GM13977 (cell line): ENCODE results near the gene NDUFC2.

Experiments
- DNase-seq: peaks from one replicate; pipeline ENCODE4 v3.0.0; 2012; ENCODE audit warnings: low spot score
- CTCF ChIP-seq: IDR thresholded peaks from 2 replicates; pipeline ENCODE4 v1.5.1; 2012; ENCODE audit warnings: mild to moderate bottlenecking, control low read depth; ENCODE audit not compliant: insufficient read depth; ENCODE audit errors: extremely low read depth, missing control alignments
- in situ Hi-C: fragments of 300-500 bp; cut with MboI; formaldehyde crosslinking; loops from one replicate; pipeline ENCODE4 v1.12.0; 2022; ENCODE audit warnings: low sequenced_read_pairs, low pct_unique_long_range_greater_than_20kb, mixed read lengths, inconsistent platforms; ENCODE audit not compliant: unreplicated experiment

NDUFC2 gene

GRCh38 chr11:78069465-78069864 is 10.2 kb downstream of the NDUFC2 start:
- no peak for DNase-seq
- in situ Hi-C loops = no loop called here
- TF ChIP-seq CTCF = no peak

DNA sequence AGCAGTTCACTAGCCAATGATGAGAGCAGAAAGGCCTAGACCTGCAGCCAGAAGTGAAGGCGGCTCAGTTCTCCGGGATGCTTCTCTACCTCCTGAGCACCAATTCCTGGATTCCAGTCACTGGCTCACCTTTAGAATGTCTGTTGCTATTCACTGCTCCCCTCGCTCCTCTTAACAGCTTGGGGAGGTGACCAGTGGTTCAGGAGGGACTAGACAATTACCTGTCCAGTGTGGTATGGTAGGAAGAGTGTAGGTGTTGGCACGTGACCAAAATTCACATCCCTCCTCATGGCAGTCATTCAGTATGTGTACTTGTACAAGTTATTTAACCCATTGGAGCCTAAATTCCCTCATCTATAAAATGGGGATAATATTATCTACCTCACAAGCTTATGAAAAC is 12.0 kb downstream of the NDUFC2 start:
- in situ Hi-C loops = no loop called here
- TF ChIP-seq CTCF = no peak
- no peak for DNase-seq

DNA sequence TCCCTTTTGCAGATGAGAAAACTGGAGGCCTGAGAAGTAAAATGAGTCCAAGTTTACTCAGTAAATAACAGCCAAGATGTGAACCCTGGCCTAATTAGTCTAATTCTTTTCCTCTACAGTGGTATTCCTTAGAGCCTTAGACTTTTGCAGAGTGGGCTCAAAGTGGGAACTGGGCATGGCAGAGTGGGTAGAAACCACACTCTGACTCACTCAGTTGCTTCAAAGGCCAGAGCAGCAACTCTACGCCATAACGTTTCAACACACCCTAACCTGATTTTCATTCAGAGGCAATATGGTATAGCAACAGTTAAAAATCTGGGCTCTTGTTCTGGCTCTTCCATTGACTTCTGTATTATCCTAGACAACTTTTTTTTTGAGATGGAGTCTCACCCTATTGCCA is 13.2 kb downstream of the NDUFC2 start:
- in situ Hi-C loops = no loop called here
- TF ChIP-seq CTCF = no peak

GRCh38 chr11:78065203-78065602 is 14.5 kb downstream of the NDUFC2 start:
- no peak for TF ChIP-seq CTCF
- no peak for DNase-seq
- in situ Hi-C loops = no loop called here

More for the DNA sequence above, 13.2 kb downstream of the NDUFC2 start:
- DNase-seq = no peak

DNA sequence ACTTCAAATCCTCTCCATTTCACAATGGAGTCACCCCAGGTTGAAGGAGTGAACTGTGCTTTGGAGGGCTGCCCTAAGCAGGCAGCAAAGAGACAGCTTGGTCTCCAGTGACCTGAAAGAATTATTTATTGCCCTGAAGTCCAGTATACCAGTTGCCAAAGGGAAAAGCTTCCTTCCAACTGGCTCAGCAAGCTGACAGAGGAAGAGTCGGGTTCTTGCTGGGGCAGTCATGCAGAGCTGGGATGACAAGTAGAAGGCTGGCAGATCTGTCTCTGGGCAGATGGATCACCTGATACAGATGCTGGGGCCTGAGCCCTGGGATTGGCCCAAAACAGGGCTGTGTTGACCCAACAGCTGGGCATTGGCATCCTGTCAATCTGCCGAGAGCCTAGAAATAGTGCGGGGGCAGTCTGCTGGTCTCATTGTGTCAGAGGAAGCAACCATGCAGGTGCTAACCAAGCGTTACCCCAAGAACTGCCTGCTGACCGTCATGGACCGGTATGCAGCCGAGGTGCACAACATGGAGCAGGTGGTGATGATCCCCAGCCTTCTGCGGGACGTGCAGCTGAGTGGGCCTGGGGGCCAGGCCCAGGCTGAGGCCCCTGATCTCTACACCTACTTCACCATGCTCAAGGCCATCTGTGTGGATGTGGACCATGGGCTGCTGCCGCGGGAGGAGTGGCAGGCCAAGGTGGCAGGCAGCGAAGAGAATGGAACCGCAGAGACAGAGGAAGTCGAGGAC is 16.1 kb downstream of the NDUFC2 start, which contains the start of gene THRSP:
Gene THRSP, plus strand, starts transcription at position 422 of the 742 bp plus-strand sequence. Its CDS starts 21 bp downstream, at position 443.
- DNase-seq = no peak
- in situ Hi-C loops = no loop called here
- no peak for TF ChIP-seq CTCF

- in situ Hi-C loops = no loop called here
- no peak for DNase-seq
- TF ChIP-seq CTCF = no peak
These were observed 17.0 kb downstream of the NDUFC2 start for GRCh38 chr11:78062671-78063070.
